IMR-90 (cell line): ENCODE results near the gene BBIP1. TPM values are rescaled to one million over a fixed set of nuclear protein-coding genes. Genes with fewer than 3 reads are reported as not detected.
A peak's percentile ranks its signal among the peaks of the same experiment; 100 is the strongest.

Source experiments
- ATAC-seq: fragments of 200-7000 bp; cut with Tn5 transposase; 2 replicates; pipeline ENCODE4 v1.9.1; 2020; ENCODE audit warnings: low read depth, mild to moderate bottlenecking, moderate library complexity
- BruUV-seq: library from RNA; stranded (reverse); fragments of 400-500 nt; replicated peaks from 2 replicates; lab custom pipeline; 2021; lab: Mats Ljungman, UMichigan
- CTCF ChIA-PET: fragments of 300-600 bp; formaldehyde crosslinking; extraction: SDS; loops from one replicate; lab custom pipeline; 2021; ENCODE audit warnings: antibody characterized with exemption; lab: Yijun Ruan, JAX
- POLR2A ChIA-PET: fragments of 300-600 bp; sonication (Branson Sonifier 250); formaldehyde crosslinking; loops from one replicate; lab custom pipeline; 2022; ENCODE audit warnings: antibody characterized with exemption; ENCODE audit not compliant: unreplicated experiment; lab: Charles Lee
- DNase-seq: peaks from one replicate; pipeline ENCODE4 v3.0.0; 2013
- H2AFZ ChIP-seq: replicated peaks from 2 replicates; pipeline ENCODE3; 2013; ENCODE audit warnings: low read length, mild to moderate bottlenecking; ENCODE audit not compliant: poor library complexity
- H2AK5ac ChIP-seq: 2 replicates; pipeline ENCODE4 v1.6.1; 2013; ENCODE audit warnings: low read depth, low read length, inconsistent platforms
- H2AK9ac ChIP-seq: replicated peaks from 2 replicates; pipeline ENCODE3; 2013; ENCODE audit warnings: mild to moderate bottlenecking, low read depth, low read length, moderate library complexity; ENCODE audit not compliant: poor library complexity
- H2BK120ac ChIP-seq: 2 replicates; pipeline ENCODE4 v1.6.1; 2013; ENCODE audit warnings: low read depth, low read length, inconsistent platforms
- H2BK15ac ChIP-seq: 3 replicates; pipeline ENCODE4 v1.6.1; 2013; ENCODE audit warnings: low read depth, low read length, inconsistent platforms
- H2BK20ac ChIP-seq: 2 replicates; pipeline ENCODE4 v1.6.1; 2013; ENCODE audit warnings: low read depth, mild to moderate bottlenecking, inconsistent platforms, low read length, moderate library complexity
- H2BK5ac ChIP-seq: 2 replicates; pipeline ENCODE4 v1.6.1; 2013; ENCODE audit warnings: mild to moderate bottlenecking, low read depth, low read length, inconsistent platforms; ENCODE audit not compliant: poor library complexity, severe bottlenecking
- H3K14ac ChIP-seq: replicated peaks from 2 replicates; pipeline ENCODE4 v1.6.1; 2013; ENCODE audit warnings: low read depth, low read length, inconsistent platforms
- H3K18ac ChIP-seq: 2 replicates; pipeline ENCODE4 v1.6.1; 2013; ENCODE audit warnings: low read depth, low read length, control low read depth
- H3K23ac ChIP-seq: 2 replicates; pipeline ENCODE4 v1.6.1; 2013; ENCODE audit warnings: low read depth, low read length, inconsistent platforms
- H3K27ac ChIP-seq: 2 replicates; pipeline ENCODE4 v1.5.1; 2013; ENCODE audit warnings: mild to moderate bottlenecking, control low read depth, low read length; ENCODE audit not compliant: insufficient read depth
- H3K27me3 ChIP-seq: 2 replicates; pipeline ENCODE4 v1.6.1; 2013; ENCODE audit warnings: low read length; ENCODE audit not compliant: control insufficient read depth, insufficient read depth
- H3K36me3 ChIP-seq: 2 replicates; pipeline ENCODE4 v1.6.1; 2013; ENCODE audit warnings: low read length, mixed read lengths; ENCODE audit not compliant: control insufficient read depth, insufficient read depth
- H3K4ac ChIP-seq: 2 replicates; pipeline ENCODE4 v1.6.1; 2013; ENCODE audit warnings: low read depth, low read length, inconsistent platforms
- H3K4me1 ChIP-seq: 2 replicates; pipeline ENCODE4 v1.6.1; 2013; ENCODE audit warnings: low read length, mixed read lengths; ENCODE audit not compliant: control insufficient read depth, insufficient read depth
- H3K4me2 ChIP-seq: 2 replicates; pipeline ENCODE4 v1.6.1; 2013; ENCODE audit warnings: low read depth, mild to moderate bottlenecking, control low read depth, low read length, moderate library complexity
- H3K4me3 ChIP-seq: 2 replicates; pipeline ENCODE4 v1.5.1; 2013; ENCODE audit warnings: low read depth, mild to moderate bottlenecking, control low read depth, low read length, moderate library complexity; ENCODE audit not compliant: insufficient read depth
- H3K56ac ChIP-seq: 2 replicates; pipeline ENCODE4 v1.6.1; 2013; ENCODE audit warnings: low read length, inconsistent platforms; ENCODE audit not compliant: insufficient read depth; ENCODE audit errors: extremely low read depth
- H3K79me1 ChIP-seq, 2 experiments: 2 replicates each; pipeline ENCODE4 v1.6.1; 2013; ENCODE audit warnings: low read length in 2 of 2, inconsistent platforms in 1 of 2, low read depth in 1 of 2
- H3K9ac ChIP-seq: 2 replicates; pipeline ENCODE4 v1.6.1; 2013; ENCODE audit warnings: low read depth, low read length, control low read depth
- H3K9me1 ChIP-seq: 2 replicates; pipeline ENCODE4 v1.6.1; 2013; ENCODE audit warnings: low read length, inconsistent platforms; ENCODE audit not compliant: insufficient read depth
- H3K9me3 ChIP-seq: 2 replicates; pipeline ENCODE4 v1.6.1; 2013; ENCODE audit warnings: low read length; ENCODE audit not compliant: control insufficient read depth, insufficient read depth
- H4K20me1 ChIP-seq: 2 replicates; pipeline ENCODE4 v1.6.1; 2013; ENCODE audit warnings: low read length, inconsistent platforms; ENCODE audit not compliant: insufficient read depth
- H4K5ac ChIP-seq: 2 replicates; pipeline ENCODE4 v1.6.1; 2013; ENCODE audit warnings: mild to moderate bottlenecking, low read depth, low read length, control low read depth
- H4K8ac ChIP-seq, 2 experiments: 2 replicates each; pipeline ENCODE4 v1.6.1; 2013; ENCODE audit warnings: low read depth in 2 of 2, low read length in 2 of 2, control low read depth in 1 of 2, inconsistent platforms in 1 of 2
- H4K91ac ChIP-seq: 2 replicates; pipeline ENCODE4 v1.6.1; 2013; ENCODE audit warnings: low read depth, low read length, inconsistent platforms; ENCODE audit not compliant: insufficient read depth
- CEBPB ChIP-seq: IDR thresholded peaks from 2 replicates; pipeline ENCODE4 v1.6.1; 2012; ENCODE audit warnings: low read depth, low read length, improper control_type of control experiment
- ELK1 ChIP-seq: fragments of 150-350 bp; IDR thresholded peaks from 2 replicates; pipeline ENCODE4 v1.6.1; 2016; ENCODE audit warnings: low read depth, mild to moderate bottlenecking, low read length, moderate library complexity, borderline replicate concordance
- FOS ChIP-seq: fragments of 150-350 bp; IDR thresholded peaks from 2 replicates; pipeline ENCODE4 v1.6.1; 2016; ENCODE audit warnings: low read depth, low read length
- WGBS, 2 experiments: methylation state at CpG; one replicate each; pipeline versions ENCODE4 v1.1.5 to v1.1.7; 2013; ENCODE audit warnings: missing lambda C conversion rate in 2 of 2; ENCODE audit not compliant: insufficient read length in 1 of 2; ENCODE audit errors: extremely low coverage in 2 of 2; 5-methylcytosine and 5-hydroxymethylcytosine counted together
- dilution Hi-C: fragments of 300-500 bp; cut with HindIII; formaldehyde crosslinking; loops from one replicate; pipeline ENCODE4 v1.14.3; 2018; ENCODE audit warnings: low sequenced_read_pairs; ENCODE audit not compliant: unreplicated experiment
- in situ Hi-C: fragments of 300-500 bp; cut with MboI; formaldehyde crosslinking; loops from 3 replicates; pipeline ENCODE4 v1.14.3; 2019; ENCODE audit warnings: low sequenced_read_pairs, inconsistent platforms, mixed read lengths
- intact Hi-C: fragments of 100-400 bp; cut with micrococcal nuclease; formaldehyde crosslinking; loops from 2 replicates; pipeline ENCODE4 v1.10.0; 2022
- polyA plus RNA-seq, 3 experiments: library from polyadenylated mRNA; depleted of rRNA; stranded (reverse); fragments of >200 nt; gene quantifications; 2 replicates each; pipeline ENCODE4 v1.2.3, GENCODE V29; 2012; ENCODE audit warnings: low replicate concordance in 1 of 3
- total RNA-seq: library from RNA; depleted of rRNA; stranded (reverse); fragments of >200 nt; gene quantifications from 2 replicates; pipeline ENCODE4 v1.2.3, GENCODE V29; 2012

Gene BBIP1
- total and polyA plus RNA-seq, 2 of the 4 experiments (the other 2 are of a cell fraction) = 17.4 to 19.9 TPM

GRCh38 chr10:110901954-110902819 is 16.8 kb downstream of the BBIP1 start:
- Histone ChIP-seq H3K27ac (peak overlapping the region; percentile 44; the same call in 1 of the 2 replicates), H3K56ac (no peak overlapping the region), H4K5ac (no peak overlapping the region), H2AFZ (no peak overlapping the region), H3K4me3 (no peak overlapping the region), H3K9ac (no peak overlapping the region), H3K23ac (peak overlapping the region; percentile 20; the same call in 1 of the 2 replicates), H3K4me1 (peaks cover 7% of the 10 kb centered on the region), H2BK5ac (peak overlapping the region; percentile 43), H2BK120ac (peak overlapping the region; percentile 68; the same call in 1 of the 2 replicates), H4K20me1 (no peaks in the 10 kb centered on the region), H2AK9ac (no peak overlapping the region), H3K14ac (peak overlapping the region; percentile 30; the same call in 1 of the 2 replicates), H3K4me2 (no peak overlapping the region), H3K9me1 (peaks cover 7% of the 10 kb centered on the region; the same call in 1 of the 2 replicates), H4K8ac (peak overlapping the region in 1 of 2 experiments; percentile 27; a peak in 1 of 4 replicates), H4K91ac (peak overlapping the region; percentile 42; the same call in 1 of the 2 replicates), H3K36me3 (peaks cover 11% of the 10 kb centered on the region; the same call in 1 of the 2 replicates), H3K27me3 (no peaks in the 10 kb centered on the region), H2BK20ac (peak overlapping the region; percentile 43; the same call in 1 of the 2 replicates), H3K18ac (peak overlapping the region; percentile 65; the same call in 1 of the 2 replicates), H3K9me3 (no peaks in the 10 kb centered on the region), H3K4ac (peak overlapping the region; percentile 48; the same call in 1 of the 2 replicates), H2BK15ac (no peak overlapping the region), H3K79me1 (peaks cover 10 to 12% of the 10 kb centered on the region in 2 experiments; a peak in 3 of 4 replicates), H2AK5ac (peak overlapping the region; percentile 26; the same call in 1 of the 2 replicates)
- peak; percentile 95 for TF ChIP-seq CEBPB
- peak; percentile 60 for TF ChIP-seq FOS
- TF ChIP-seq ELK1 = no peak
- intact Hi-C loops = no loop called here
- in situ Hi-C loops = no loop called here
- BruUV-seq = no TSS peak
- ATAC-seq (peak; percentile 71), DNase-seq (peak; percentile 80)
- dilution Hi-C loops = no loop called here
- ChIA-PET POLR2A (no interaction called here), CTCF (interaction anchor here (0.6 to 1.6 kb wide), 4 partner anchors 8 to 31 kb away, joined by 3 to 5 read pairs (median 4); no protein-coding TSS in a partner anchor)
- no CpG with 5 or more reads among the region's 7 CpGs for WGBS, 2 experiments
